ENCODE measurements around the gene SLC30A1. TPM values are rescaled to one million over a fixed set of nuclear protein-coding genes. Genes with fewer than 3 reads are reported as not detected.

SLC30A1 gene
- total and polyA plus RNA-seq, 2 of the 13 experiments (the other 11 are each of a cell fraction or from before 2014, with no cell fraction given), result 5.9 to 24.4 TPM

- TF ChIP-seq FOXA1 (IDR thresholded peaks at IDR 0.05) (no peak), FOXA1 (CRISPR knock-in tag; IDR thresholded peaks at IDR 0.05) (peak; percentile 91), ETV5 (CRISPR knock-in tag; IDR thresholded peaks at IDR 0.05; ENCODE audit: borderline replicate concordance) (peak; percentile 91), SMAD3 (CRISPR knock-in tag; IDR thresholded peaks at IDR 0.05) (peak; percentile 82; the same call in 1 of the 2 replicates), PBX3 (CRISPR knock-in tag; IDR thresholded peaks at IDR 0.05; ENCODE audit: borderline replicate concordance) (no peak), ZNF761 (CRISPR knock-in tag; conservative IDR thresholded peaks at IDR 0.05) (no peak), KAT2B (IDR thresholded peaks at IDR 0.05; ENCODE audit: borderline replicate concordance, low read depth, low read length) (no peak), GTF3A (CRISPR knock-in tag; conservative IDR thresholded peaks at IDR 0.05) (no peak), TEF (CRISPR knock-in tag; IDR thresholded peaks at IDR 0.05) (no peak), EEA1 (CRISPR knock-in tag; IDR thresholded peaks at IDR 0.05; ENCODE audit: borderline replicate concordance) (no peak), MBNL3 (CRISPR knock-in tag; conservative IDR thresholded peaks at IDR 0.05) (no peak), ZNF691 (CRISPR knock-in tag; IDR thresholded peaks at IDR 0.05; ENCODE audit: borderline replicate concordance, low read depth) (no peak), REPIN1 (CRISPR knock-in tag; IDR thresholded peaks at IDR 0.05; ENCODE audit: borderline replicate concordance, low read depth) (peak; percentile 92), PATZ1 (CRISPR knock-in tag; IDR thresholded peaks at IDR 0.05) (peak; percentile 64)
- TF ChIP-seq, protein P1, sequence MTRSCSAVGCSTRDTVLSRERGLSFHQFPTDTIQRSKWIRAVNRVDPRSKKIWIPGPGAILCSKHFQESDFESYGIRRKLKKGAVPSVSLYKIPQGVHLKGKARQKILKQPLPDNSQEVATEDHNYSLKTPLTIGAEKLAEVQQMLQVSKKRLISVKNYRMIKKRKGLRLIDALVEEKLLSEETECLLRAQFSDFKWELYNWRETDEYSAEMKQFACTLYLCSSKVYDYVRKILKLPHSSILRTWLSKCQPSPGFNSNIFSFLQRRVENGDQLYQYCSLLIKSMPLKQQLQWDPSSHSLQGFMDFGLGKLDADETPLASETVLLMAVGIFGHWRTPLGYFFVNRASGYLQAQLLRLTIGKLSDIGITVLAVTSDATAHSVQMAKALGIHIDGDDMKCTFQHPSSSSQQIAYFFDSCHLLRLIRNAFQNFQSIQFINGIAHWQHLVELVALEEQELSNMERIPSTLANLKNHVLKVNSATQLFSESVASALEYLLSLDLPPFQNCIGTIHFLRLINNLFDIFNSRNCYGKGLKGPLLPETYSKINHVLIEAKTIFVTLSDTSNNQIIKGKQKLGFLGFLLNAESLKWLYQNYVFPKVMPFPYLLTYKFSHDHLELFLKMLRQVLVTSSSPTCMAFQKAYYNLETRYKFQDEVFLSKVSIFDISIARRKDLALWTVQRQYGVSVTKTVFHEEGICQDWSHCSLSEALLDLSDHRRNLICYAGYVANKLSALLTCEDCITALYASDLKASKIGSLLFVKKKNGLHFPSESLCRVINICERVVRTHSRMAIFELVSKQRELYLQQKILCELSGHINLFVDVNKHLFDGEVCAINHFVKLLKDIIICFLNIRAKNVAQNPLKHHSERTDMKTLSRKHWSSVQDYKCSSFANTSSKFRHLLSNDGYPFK (CRISPR knock-in tag; IDR thresholded peaks at IDR 0.05; ENCODE audit: borderline replicate concordance), result no peak
- TF ChIP-seq, protein P2, sequence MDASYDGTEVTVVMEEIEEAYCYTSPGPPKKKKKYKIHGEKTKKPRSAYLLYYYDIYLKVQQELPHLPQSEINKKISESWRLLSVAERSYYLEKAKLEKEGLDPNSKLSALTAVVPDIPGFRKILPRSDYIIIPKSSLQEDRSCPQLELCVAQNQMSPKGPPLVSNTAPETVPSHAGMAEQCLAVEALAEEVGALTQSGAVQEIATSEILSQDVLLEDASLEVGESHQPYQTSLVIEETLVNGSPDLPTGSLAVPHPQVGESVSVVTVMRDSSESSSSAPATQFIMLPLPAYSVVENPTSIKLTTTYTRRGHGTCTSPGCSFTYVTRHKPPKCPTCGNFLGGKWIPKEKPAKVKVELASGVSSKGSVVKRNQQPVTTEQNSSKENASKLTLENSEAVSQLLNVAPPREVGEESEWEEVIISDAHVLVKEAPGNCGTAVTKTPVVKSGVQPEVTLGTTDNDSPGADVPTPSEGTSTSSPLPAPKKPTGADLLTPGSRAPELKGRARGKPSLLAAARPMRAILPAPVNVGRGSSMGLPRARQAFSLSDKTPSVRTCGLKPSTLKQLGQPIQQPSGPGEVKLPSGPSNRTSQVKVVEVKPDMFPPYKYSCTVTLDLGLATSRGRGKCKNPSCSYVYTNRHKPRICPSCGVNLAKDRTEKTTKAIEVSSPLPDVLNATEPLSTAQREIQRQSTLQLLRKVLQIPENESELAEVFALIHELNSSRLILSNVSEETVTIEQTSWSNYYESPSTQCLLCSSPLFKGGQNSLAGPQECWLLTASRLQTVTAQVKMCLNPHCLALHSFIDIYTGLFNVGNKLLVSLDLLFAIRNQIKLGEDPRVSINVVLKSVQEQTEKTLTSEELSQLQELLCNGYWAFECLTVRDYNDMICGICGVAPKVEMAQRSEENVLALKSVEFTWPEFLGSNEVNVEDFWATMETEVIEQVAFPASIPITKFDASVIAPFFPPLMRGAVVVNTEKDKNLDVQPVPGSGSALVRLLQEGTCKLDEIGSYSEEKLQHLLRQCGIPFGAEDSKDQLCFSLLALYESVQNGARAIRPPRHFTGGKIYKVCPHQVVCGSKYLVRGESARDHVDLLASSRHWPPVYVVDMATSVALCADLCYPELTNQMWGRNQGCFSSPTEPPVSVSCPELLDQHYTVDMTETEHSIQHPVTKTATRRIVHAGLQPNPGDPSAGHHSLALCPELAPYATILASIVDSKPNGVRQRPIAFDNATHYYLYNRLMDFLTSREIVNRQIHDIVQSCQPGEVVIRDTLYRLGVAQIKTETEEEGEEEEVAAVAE (CRISPR knock-in tag; IDR thresholded peaks at IDR 0.05; ENCODE audit: borderline replicate concordance), result no peak
Measured at GRCh38 chr1:211603191-211603701, 24.3 kb upstream of the SLC30A1 start (continued).

All from HepG2 (cell line).